Activated CD4-positive, CD25-positive, alpha-beta regulatory T cell treated with anti-CD3 and anti-CD28 coated beads, Interleukin-2, amount 50 U/mL, for 72 hours (primary cell): Measurements from ENCODE around the gene LFNG.

Experiments used
- DNase-seq: peaks from one replicate; pipeline ENCODE4 v3.0.0; 2021

LFNG gene

GRCh38 chr7:2520131-2520760 lies 672 bp downstream of the LFNG start:
- DNase-seq = no peak

- no peak for DNase-seq
Measured at GRCh38 chr7:2520761-2521290, 1.3 kb downstream of the LFNG start.

GRCh38 chr7:2521341-2521745 lies 1.8 kb downstream of the LFNG start:
- no peak for DNase-seq

GRCh38 chr7:2521952-2522591 lies 2.5 kb downstream of the LFNG start:
- DNase-seq = peak; percentile 70

- no peak for DNase-seq
Measured at GRCh38 chr7:2522780-2523433, 3.3 kb downstream of the LFNG start.

- DNase-seq = no peak
Measured at GRCh38 chr7:2523461-2523936, 3.9 kb downstream of the LFNG start.

- no peak for DNase-seq
Measured at GRCh38 chr7:2523941-2524807, 4.6 kb downstream of the LFNG start.

- DNase-seq = no peak
Measured at GRCh38 chr7:2524808-2525657, 5.5 kb downstream of the LFNG start.

- DNase-seq = no peak
Measured at GRCh38 chr7:2525658-2526630, 6.4 kb downstream of the LFNG start.

- no peak for DNase-seq
Measured at GRCh38 chr7:2526659-2527504, 7.3 kb downstream of the LFNG start.

- DNase-seq = no peak
Measured at GRCh38 chr7:2527505-2528467, 8.2 kb downstream of the LFNG start.

GRCh38 chr7:2528481-2529095 lies 9.0 kb downstream of the LFNG start:
- peak; percentile 30 for DNase-seq

- DNase-seq = peak; percentile 66
Measured at GRCh38 chr7:2529161-2530070, 9.8 kb downstream of the LFNG start.

GRCh38 chr7:2530071-2530987 lies 10.8 kb downstream of the LFNG start:
- DNase-seq = peak; percentile 61

- DNase-seq = peak; percentile 33
Measured at GRCh38 chr7:2530994-2531795, 11.6 kb downstream of the LFNG start.
